Lower lobe of right lung (tissue), 2 donors: ENCODE data around the gene LGR6. TPM values are rescaled to one million over a fixed set of nuclear protein-coding genes. Genes with fewer than 3 reads are reported as not detected.

ENCODE experiments used
- ATAC-seq, 2 donors: fragments of 200-7000 bp; cut with Tn5 transposase; one replicate each; pipeline ENCODE4 v1.9.1; 2020 to 2022; ENCODE audit warnings: mild to moderate bottlenecking in 2 of 2, moderate library complexity in 2 of 2
- DNase-seq: peaks from one replicate; pipeline ENCODE4 v3.0.0-alpha.2; 2020
- H3K27ac ChIP-seq: fragments of 200-600 bp; one replicate; pipeline ENCODE4 v1.8.0; 2022
- H3K27me3 ChIP-seq: fragments of 200-600 bp; one replicate; pipeline ENCODE4 v1.8.0; 2022; ENCODE audit warnings: low read depth
- H3K36me3 ChIP-seq: fragments of 200-600 bp; one replicate; pipeline ENCODE4 v1.8.0; 2022; ENCODE audit warnings: mild to moderate bottlenecking
- H3K4me1 ChIP-seq: fragments of 200-600 bp; one replicate; pipeline ENCODE4 v1.8.0; 2022
- H3K4me3 ChIP-seq: fragments of 200-600 bp; one replicate; pipeline ENCODE4 v1.8.0; 2022; ENCODE audit warnings: mild to moderate bottlenecking
- H3K9me3 ChIP-seq: fragments of 200-600 bp; one replicate; pipeline ENCODE4 v1.8.0; 2022
- CTCF ChIP-seq: fragments of 200-600 bp; IDR thresholded peaks from one replicate; pipeline ENCODE4 v1.8.0; 2022; ENCODE audit warnings: antibody characterized with exemption, mild to moderate bottlenecking
- intact Hi-C: fragments of 100-400 bp; cut with DNase I; formaldehyde crosslinking; loops from one replicate; pipeline ENCODE4 v1.11.0; 2022
- total RNA-seq: library from RNA; stranded (reverse); fragmentation: NEBNext Ultra II Directional; extraction: Animal tissue kit (Norgen Biotek cat#: 25700); gene quantifications from one replicate; pipeline ENCODE4 v1.2.1, GENCODE V29; 2021
- donor health status: DM: no; HTN: yes; CAD: no; lungs with severe emphysema.

Gene LGR6
- total RNA-seq, 1 donor from 2014 or later, result 1.7 TPM

- Histone ChIP-seq H3K4me3 (no peak overlapping the region), H3K4me1 (no peaks in the 10 kb centered on the region), H3K9me3 (no peaks in the 10 kb centered on the region), H3K36me3 (no peaks in the 10 kb centered on the region), H3K27me3 (peaks cover 5% of the 10 kb centered on the region), H3K27ac (no peak overlapping the region)
- ATAC-seq (no peak), DNase-seq (no peak)
- TF ChIP-seq CTCF, result no peak
- intact Hi-C loops, result no loop called here
These were observed 13.7 kb downstream of the LGR6 start for GRCh38 chr1:202207292-202207691.

DNA sequence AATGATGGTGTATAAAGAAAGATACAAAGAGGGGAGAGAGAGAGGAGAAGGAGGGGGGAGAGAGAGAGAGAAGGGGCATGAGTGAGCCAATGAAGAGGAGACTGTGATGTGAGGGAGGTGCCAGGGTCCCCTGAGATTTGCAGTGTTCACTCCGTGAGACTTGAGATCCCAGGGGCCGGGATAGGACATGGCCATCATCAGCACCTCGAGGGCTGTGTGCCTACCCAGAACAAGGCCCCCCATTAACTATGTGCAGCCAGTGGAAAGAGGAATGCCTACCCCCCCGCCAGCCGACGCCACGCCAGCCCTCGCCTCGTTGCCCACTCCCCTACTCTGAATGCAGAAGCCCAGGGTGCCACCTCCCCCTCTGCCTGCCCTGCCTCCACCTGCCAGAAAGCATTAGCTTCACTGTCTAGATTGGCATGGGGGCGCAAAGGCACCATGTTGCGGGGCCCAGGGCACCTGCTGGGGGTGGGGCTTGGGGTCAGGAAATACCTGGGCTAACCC, 14.8 kb downstream of the LGR6 start:
- H3K27me3 ChIP-seq, result peaks cover 13% of the 10 kb centered on the region
- no peak overlapping the region for H3K4me3 ChIP-seq
- H3K9me3 ChIP-seq, result no peaks in the 10 kb centered on the region
- intact Hi-C loops, result no loop called here
- H3K36me3 ChIP-seq, result no peaks in the 10 kb centered on the region
- no peak for TF ChIP-seq CTCF
- ATAC-seq (no peak), DNase-seq (no peak)
- no peak overlapping the region for H3K27ac ChIP-seq
- H3K4me1 ChIP-seq, result no peaks in the 10 kb centered on the region

DNA sequence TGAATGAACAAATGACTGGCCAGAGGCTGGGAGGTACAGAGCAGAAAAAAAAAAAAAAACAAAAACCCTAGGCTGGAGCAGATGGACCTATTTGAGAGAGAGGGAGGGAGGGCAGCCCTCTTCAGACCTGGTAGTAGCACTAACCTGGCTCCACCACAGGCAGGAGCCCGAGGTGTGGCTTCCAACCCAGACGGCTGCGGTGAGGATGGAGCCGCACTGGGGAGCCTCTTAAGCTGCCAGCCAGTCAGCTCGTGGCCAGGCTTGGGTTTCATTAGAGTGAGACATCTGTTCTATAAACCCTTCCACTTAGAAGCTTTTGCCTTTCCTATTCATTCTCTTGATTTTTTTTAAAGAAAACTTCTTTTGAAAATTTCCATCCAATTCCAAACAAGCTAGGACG, 16.8 kb downstream of the LGR6 start:
- intact Hi-C loops, result no loop called here
- no peak for TF ChIP-seq CTCF
- ATAC-seq (no peak), DNase-seq (no peak)
- Histone ChIP-seq H3K4me1 (no peaks in the 10 kb centered on the region), H3K27ac (no peak overlapping the region), H3K27me3 (peaks cover 30% of the 10 kb centered on the region), H3K36me3 (no peaks in the 10 kb centered on the region), H3K9me3 (no peaks in the 10 kb centered on the region), H3K4me3 (no peak overlapping the region)

- intact Hi-C loops, result no loop called here
- Histone ChIP-seq H3K4me3 (no peak overlapping the region), H3K27ac (no peak overlapping the region), H3K4me1 (no peaks in the 10 kb centered on the region), H3K36me3 (no peaks in the 10 kb centered on the region), H3K9me3 (no peaks in the 10 kb centered on the region), H3K27me3 (peaks cover 36% of the 10 kb centered on the region)
- ATAC-seq, result no peak
- TF ChIP-seq CTCF, result no peak
- no peak for DNase-seq
These were observed 17.4 kb downstream of the LGR6 start for GRCh38 chr1:202210969-202211368.

- H3K36me3 ChIP-seq, result no peaks in the 10 kb centered on the region
- no peak for DNase-seq
- H3K27me3 ChIP-seq, result peaks cover 44% of the 10 kb centered on the region
- intact Hi-C loops, result no loop called here
- TF ChIP-seq CTCF, result no peak
- no peaks in the 10 kb centered on the region for H3K4me1 ChIP-seq
- no peak overlapping the region for H3K4me3 ChIP-seq
- H3K27ac ChIP-seq, result no peak overlapping the region
- H3K9me3 ChIP-seq, result no peaks in the 10 kb centered on the region
- ATAC-seq, result no peak
These were observed 19.2 kb downstream of the LGR6 start for GRCh38 chr1:202212787-202213186.
